BLaER1 treated with 17β-estradiol and CSF1 and Interleukin-3, amounts not matched to agents 10 nM and 100 nM (cell line): Measurements from ENCODE around the gene USP6NL.
A peak's percentile ranks its signal among the peaks of the same experiment; 100 is the strongest.

Experiments used
- H3K27ac ChIP-seq, 11 experiments: shearing (Covaris generic); formaldehyde crosslinking; 2 replicates each; pipeline ENCODE4 v1.8.1; 2022
- H3K27me3 ChIP-seq, 11 experiments: shearing (Covaris generic); formaldehyde crosslinking; 2 replicates each; pipeline ENCODE4 v1.8.1; 2022
- H3K36me3 ChIP-seq, 11 experiments: shearing (Covaris generic); formaldehyde crosslinking; 2 replicates each; pipeline ENCODE4 v1.8.1; 2022
- H3K4me1 ChIP-seq, 10 experiments: shearing (Covaris generic); formaldehyde crosslinking; 2 replicates each; pipeline ENCODE4 v1.8.1; 2022
- H3K4me2 ChIP-seq, 11 experiments: shearing (Covaris generic); formaldehyde crosslinking; 2 replicates each; pipeline ENCODE4 v1.8.1; 2022
- H3K4me3 ChIP-seq, 10 experiments: shearing (Covaris generic); formaldehyde crosslinking; 2 replicates each; pipeline ENCODE4 v1.8.1; 2022
- H3K9ac ChIP-seq, 11 experiments: shearing (Covaris generic); formaldehyde crosslinking; 2 replicates each; pipeline ENCODE4 v1.8.1; 2022
- H3K9me3 ChIP-seq, 11 experiments: shearing (Covaris generic); formaldehyde crosslinking; replicated peaks in 1 of 11; 2 replicates each; pipeline ENCODE4 v1.8.1; 2022
- H4K20me1 ChIP-seq, 11 experiments: shearing (Covaris generic); formaldehyde crosslinking; 2 replicates each; pipeline ENCODE4 v1.8.1; 2022
- Cebpa-rat ChIP-seq, 11 experiments: shearing (Covaris generic); IDR thresholded peaks; 2 replicates each; pipeline ENCODE4 v1.8.1; 2022

The USP6NL gene

DNA sequence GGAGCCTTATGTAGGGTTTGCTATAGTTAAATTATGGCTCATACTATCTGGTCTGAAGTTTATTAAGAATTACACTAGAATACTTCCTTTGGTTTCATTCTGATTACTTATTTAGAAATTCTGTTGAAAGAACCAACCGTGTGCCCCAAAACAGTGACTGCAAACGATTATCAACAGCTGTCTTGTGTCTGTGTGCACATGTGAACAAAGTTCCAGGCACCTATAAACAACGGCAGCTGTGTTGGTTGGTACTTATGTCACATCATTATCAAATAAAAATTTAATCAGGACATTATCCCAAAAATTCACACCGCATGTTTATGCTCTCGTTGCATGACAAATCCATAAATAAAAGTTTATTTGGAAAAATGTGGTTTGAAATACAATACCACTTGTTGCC is 80.6 kb downstream of the USP6NL start:
- no peak overlapping the region for H3K27ac ChIP-seq

DNA sequence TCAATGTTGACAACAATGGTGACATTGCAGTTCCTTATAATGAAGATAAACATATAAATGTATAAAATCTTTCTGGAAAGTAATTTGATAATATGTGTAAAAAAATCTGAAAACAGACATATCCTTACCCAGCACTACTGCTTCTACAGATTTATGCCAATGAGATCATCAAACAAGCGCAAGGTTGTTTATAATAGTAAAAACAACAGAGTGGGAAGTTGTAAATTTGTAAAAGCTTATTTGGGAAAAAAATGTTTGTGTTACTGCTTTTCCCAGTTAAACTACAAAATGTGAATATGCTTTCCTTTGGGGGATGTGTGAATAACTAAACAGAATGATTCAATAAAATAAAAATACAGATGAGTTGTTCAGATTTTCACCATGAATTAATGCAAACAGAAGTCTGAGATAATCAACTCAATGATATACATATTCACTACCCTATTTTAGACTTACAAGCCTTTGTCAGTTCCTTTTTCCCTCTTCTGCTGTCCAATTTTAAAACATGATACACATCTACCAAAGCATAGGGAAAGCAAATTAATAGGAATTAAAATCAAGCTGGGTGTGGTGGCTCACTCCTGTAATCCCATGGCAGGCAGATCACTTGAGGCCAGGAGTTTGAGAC is 82.1 kb downstream of the USP6NL start:
- Histone ChIP-seq H3K9me3 (no peaks in the 10 kb centered on the region), H3K36me3 (peaks cover 12 to 27% (median 17%) of the 10 kb centered on the region in 11 experiments; a peak in 20 of 22 replicates), H3K4me2 (peak overlapping the region in 10 of 11 experiments; percentile 34 to 75 (median 61); a peak in 16 of 22 replicates), H3K27ac (no peak overlapping the region), H3K4me3 (no peak overlapping the region), H3K9ac (no peak overlapping the region), H3K27me3 (no peaks in the 10 kb centered on the region), H4K20me1 (peaks cover 0 to 33% (median 3%) of the 10 kb centered on the region in 11 experiments; a peak in 8 of 22 replicates), H3K4me1 (peaks cover 35 to 56% (median 44%) of the 10 kb centered on the region in 10 experiments)
- no peak for TF ChIP-seq Cebpa-rat (IDR thresholded peaks at IDR 0.05)

More for the DNA sequence above, 80.6 kb downstream of the USP6NL start:
- TF ChIP-seq Cebpa-rat (IDR thresholded peaks at IDR 0.05) = no peak
- peaks cover 7 to 16% (median 12%) of the 10 kb centered on the region in 11 experiments; a peak in 19 of 22 replicates for H3K36me3 ChIP-seq
- peaks cover 45 to 68% (median 57%) of the 10 kb centered on the region in 10 experiments for H3K4me1 ChIP-seq
- H3K27me3 ChIP-seq = no peaks in the 10 kb centered on the region
- H4K20me1 ChIP-seq = peaks cover 0 to 47% (median 7%) of the 10 kb centered on the region in 11 experiments; a peak in 9 of 22 replicates
- no peak overlapping the region for H3K4me2 ChIP-seq
- no peak overlapping the region for H3K9ac ChIP-seq
- no peak overlapping the region for H3K4me3 ChIP-seq
- no peaks in the 10 kb centered on the region for H3K9me3 ChIP-seq

DNA sequence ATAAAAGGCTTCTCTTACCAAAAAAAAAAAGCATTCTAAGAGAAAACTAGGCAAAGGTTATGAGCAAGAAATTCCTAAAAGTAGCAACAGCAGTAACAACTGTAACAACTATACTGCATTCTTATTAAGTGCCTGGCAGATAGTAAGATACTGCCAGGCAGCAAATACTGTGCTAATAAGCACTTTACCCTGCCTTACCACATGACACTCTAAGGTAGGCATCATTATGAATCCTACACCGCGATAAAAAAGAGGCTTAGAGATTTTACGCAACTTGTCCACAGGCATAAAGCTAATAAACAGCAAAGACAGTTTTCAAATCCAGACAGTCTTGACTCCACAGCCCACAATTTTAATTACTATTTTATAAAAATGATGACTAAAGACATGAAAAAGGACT is 83.2 kb downstream of the USP6NL start:
- peaks cover 0 to 23% (median 0%) of the 10 kb centered on the region in 11 experiments; a peak in 6 of 22 replicates for H4K20me1 ChIP-seq
- H3K9ac ChIP-seq = peak overlapping the region in 3 of 11 experiments; percentile 37 to 48 (median 37); a peak in 2 of 22 replicates
- H3K9me3 ChIP-seq = no peaks in the 10 kb centered on the region
- H3K27me3 ChIP-seq = no peaks in the 10 kb centered on the region
- H3K4me3 ChIP-seq = no peak overlapping the region
- peak overlapping the region in 6 of 11 experiments; percentile 2 to 60 (median 38); a peak in 8 of 22 replicates for H3K27ac ChIP-seq
- TF ChIP-seq Cebpa-rat (IDR thresholded peaks at IDR 0.05) = no peak
- peak overlapping the region; percentile 34 to 75 (median 61); a peak in 21 of 22 replicates for H3K4me2 ChIP-seq
- peaks cover 25 to 46% (median 33%) of the 10 kb centered on the region in 10 experiments for H3K4me1 ChIP-seq
- peaks cover 21 to 38% (median 26%) of the 10 kb centered on the region in 11 experiments; a peak in 21 of 22 replicates for H3K36me3 ChIP-seq

DNA sequence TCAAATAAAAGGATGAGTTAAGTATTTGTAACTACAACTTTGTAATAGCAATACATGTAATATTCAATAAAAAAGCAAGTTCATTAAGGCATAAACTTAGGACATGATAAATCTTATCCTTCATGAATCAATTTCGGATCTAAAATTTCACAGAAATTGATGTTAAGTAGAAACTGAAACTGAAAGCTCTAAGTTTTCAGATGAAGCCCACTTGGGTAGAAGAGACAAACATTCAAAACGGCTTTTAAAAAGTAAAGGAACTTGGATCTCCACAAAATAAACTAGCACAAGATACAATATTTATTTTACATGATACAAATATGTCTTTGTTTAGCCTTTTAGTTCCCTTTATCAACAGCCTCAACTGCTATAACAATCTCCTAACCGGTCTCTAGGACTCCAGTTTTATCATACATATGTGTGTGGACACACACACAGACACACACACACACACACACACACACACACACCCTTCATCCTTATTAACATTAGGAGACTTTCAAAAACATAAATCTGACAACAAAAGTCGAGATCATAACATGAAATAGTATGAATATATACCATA is 83.7 kb downstream of the USP6NL start:
- H3K4me3 ChIP-seq = peak overlapping the region in 1 of 10 experiments; percentile 20; a peak in 1 of 20 replicates
- TF ChIP-seq Cebpa-rat (IDR thresholded peaks at IDR 0.05) = no peak
- peak overlapping the region in 8 of 11 experiments; percentile 27 to 60 (median 44); a peak in 11 of 22 replicates for H3K27ac ChIP-seq
- H3K9me3 ChIP-seq = no peaks in the 10 kb centered on the region
- H3K27me3 ChIP-seq = no peaks in the 10 kb centered on the region
- peak overlapping the region; percentile 30 to 75 (median 57); a peak in 17 of 22 replicates for H3K4me2 ChIP-seq
- H3K4me1 ChIP-seq = peaks cover 20 to 41% (median 30%) of the 10 kb centered on the region in 10 experiments
- peak overlapping the region in 4 of 11 experiments; percentile 8 to 48 (median 37); a peak in 4 of 22 replicates for H3K9ac ChIP-seq
- peaks cover 23 to 43% (median 28%) of the 10 kb centered on the region in 11 experiments; a peak in 21 of 22 replicates for H3K36me3 ChIP-seq
- peaks cover 0 to 20% (median 0%) of the 10 kb centered on the region in 11 experiments; a peak in 4 of 22 replicates for H4K20me1 ChIP-seq

DNA sequence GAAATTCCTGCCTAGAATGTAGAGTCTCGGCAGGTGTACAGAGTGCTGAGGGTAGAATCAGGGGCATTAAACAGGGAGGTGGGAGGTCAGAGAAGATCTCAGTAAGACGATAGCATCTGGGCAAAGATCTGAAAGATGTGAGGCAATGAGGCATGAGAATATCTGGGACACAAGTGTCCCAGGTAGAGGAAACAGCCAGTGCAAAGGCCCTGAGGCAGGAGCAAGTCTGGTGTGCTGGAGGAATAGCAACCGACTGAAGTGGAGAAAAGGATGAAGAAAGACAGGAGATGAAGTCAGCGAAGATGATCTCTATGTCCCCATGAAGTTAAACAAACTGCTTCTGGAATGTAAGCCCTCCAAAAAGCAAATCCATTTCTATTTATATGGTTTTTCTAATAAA is 84.4 kb downstream of the USP6NL start:
- H4K20me1 ChIP-seq = peaks cover 0 to 20% (median 0%) of the 10 kb centered on the region in 11 experiments; a peak in 3 of 22 replicates
- TF ChIP-seq Cebpa-rat (IDR thresholded peaks at IDR 0.05) = no peak
- no peaks in the 10 kb centered on the region for H3K27me3 ChIP-seq
- no peak overlapping the region for H3K4me3 ChIP-seq
- no peak overlapping the region for H3K9ac ChIP-seq
- peak overlapping the region in 1 of 11 experiments; percentile 61; a peak in 1 of 22 replicates for H3K4me2 ChIP-seq
- H3K36me3 ChIP-seq = peaks cover 23 to 50% (median 32%) of the 10 kb centered on the region in 11 experiments; a peak in 21 of 22 replicates
- H3K9me3 ChIP-seq = no peaks in the 10 kb centered on the region
- H3K27ac ChIP-seq = no peak overlapping the region
- peaks cover 15 to 37% (median 27%) of the 10 kb centered on the region in 10 experiments for H3K4me1 ChIP-seq

DNA sequence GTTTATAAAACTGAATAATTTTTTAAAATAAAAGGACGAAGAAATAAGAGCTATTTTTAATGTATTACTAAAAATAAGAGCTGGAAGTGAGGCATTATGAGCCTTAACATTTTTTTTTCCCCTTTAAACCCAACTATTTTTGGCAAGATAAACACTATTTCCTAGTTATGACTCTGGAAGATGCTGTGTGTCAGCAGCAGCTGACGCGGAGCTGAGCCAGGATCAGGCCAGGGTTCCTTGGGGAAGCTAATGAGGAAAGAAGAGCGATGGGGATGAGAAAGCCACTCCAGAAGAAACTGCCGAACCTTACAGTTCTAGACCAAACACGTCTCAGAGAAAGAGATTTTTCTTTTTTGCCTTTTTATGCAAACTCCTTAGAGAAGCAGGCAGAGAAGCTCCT is 85.9 kb downstream of the USP6NL start:
- H3K9me3 ChIP-seq = no peaks in the 10 kb centered on the region
- no peak for TF ChIP-seq Cebpa-rat (IDR thresholded peaks at IDR 0.05)

DNA sequence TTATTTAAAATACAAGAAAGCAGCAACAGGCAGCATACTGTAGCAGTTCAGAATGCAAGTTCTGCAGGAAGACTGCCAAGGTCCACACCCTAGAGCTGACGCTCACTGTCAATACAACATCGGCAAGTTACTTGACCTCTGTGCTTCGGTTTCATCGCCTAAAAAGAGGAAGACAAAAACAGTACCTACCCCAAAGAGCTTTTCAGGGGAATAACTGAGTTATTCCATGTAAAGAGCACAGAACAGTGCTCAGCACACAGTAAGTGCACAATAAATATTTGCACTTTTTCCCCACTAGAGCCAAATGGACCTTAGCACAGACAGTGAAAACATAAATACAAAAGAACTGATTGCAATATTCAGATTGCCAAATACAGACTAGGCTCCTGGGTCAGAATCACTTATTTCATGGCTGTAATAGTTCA is 88.6 kb downstream of the USP6NL start:
- no peak for TF ChIP-seq Cebpa-rat (IDR thresholded peaks at IDR 0.05)
- Histone ChIP-seq H3K27me3 (no peaks in the 10 kb centered on the region), H3K9me3 (no peaks in the 10 kb centered on the region), H3K9ac (no peak overlapping the region), H4K20me1 (peaks cover 0 to 9% (median 0%) of the 10 kb centered on the region in 11 experiments; a peak in 2 of 22 replicates), H3K4me3 (no peak overlapping the region), H3K36me3 (peaks cover 26 to 70% (median 43%) of the 10 kb centered on the region in 11 experiments; a peak in 21 of 22 replicates), H3K4me2 (peak overlapping the region in 1 of 11 experiments; percentile 17; a peak in 1 of 22 replicates), H3K27ac (no peak overlapping the region), H3K4me1 (peaks cover under 1 to 17% (median 3%) of the 10 kb centered on the region in 10 experiments; a peak in 17 of 20 replicates)

More for the DNA sequence above, 85.9 kb downstream of the USP6NL start:
- H3K9ac ChIP-seq = no peak overlapping the region
- H3K27ac ChIP-seq = peak overlapping the region in 1 of 11 experiments; percentile 3; a peak in 1 of 22 replicates
- H4K20me1 ChIP-seq = peaks cover 0 to 21% (median 0%) of the 10 kb centered on the region in 11 experiments; a peak in 3 of 22 replicates
- H3K4me1 ChIP-seq = peaks cover 15 to 41% (median 23%) of the 10 kb centered on the region in 10 experiments
- H3K36me3 ChIP-seq = peaks cover 23 to 61% (median 34%) of the 10 kb centered on the region in 11 experiments; a peak in 21 of 22 replicates
- no peaks in the 10 kb centered on the region for H3K27me3 ChIP-seq
- no peak overlapping the region for H3K4me3 ChIP-seq
- H3K4me2 ChIP-seq = no peak overlapping the region

DNA sequence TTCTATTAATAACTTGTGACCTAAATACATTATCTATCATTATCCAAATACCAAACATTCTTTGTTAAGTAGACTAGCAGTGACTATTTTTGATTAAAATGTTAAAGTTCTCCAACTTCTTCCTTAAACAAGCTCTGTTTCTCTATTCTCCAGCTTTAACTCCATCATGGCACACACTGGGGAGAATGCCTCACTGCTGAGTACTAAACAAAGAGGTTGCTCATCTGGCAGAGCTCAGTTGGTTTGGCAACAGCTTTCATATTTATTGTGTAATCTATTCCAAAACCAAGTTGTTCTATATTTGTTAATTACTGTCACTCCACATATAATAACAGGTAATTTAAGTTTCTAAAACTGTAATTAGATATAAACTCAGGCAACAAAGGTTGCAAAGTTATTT is 89.6 kb downstream of the USP6NL start:
- no peak overlapping the region for H3K4me3 ChIP-seq
- H3K4me2 ChIP-seq = no peak overlapping the region
- H4K20me1 ChIP-seq = peaks cover 0 to 9% (median 0%) of the 10 kb centered on the region in 11 experiments; a peak in 2 of 22 replicates
- H3K27ac ChIP-seq = no peak overlapping the region
- no peak overlapping the region for H3K9ac ChIP-seq
- H3K4me1 ChIP-seq = peaks cover 0 to 17% (median 6%) of the 10 kb centered on the region in 10 experiments; a peak in 16 of 20 replicates
- peaks cover 22 to 65% (median 42%) of the 10 kb centered on the region in 11 experiments; a peak in 21 of 22 replicates for H3K36me3 ChIP-seq
- no peaks in the 10 kb centered on the region for H3K9me3 ChIP-seq
- no peak for TF ChIP-seq Cebpa-rat (IDR thresholded peaks at IDR 0.05)
- H3K27me3 ChIP-seq = no peaks in the 10 kb centered on the region
